Measurements from ENCODE around the gene ETF1.

ETF1 gene

DNA sequence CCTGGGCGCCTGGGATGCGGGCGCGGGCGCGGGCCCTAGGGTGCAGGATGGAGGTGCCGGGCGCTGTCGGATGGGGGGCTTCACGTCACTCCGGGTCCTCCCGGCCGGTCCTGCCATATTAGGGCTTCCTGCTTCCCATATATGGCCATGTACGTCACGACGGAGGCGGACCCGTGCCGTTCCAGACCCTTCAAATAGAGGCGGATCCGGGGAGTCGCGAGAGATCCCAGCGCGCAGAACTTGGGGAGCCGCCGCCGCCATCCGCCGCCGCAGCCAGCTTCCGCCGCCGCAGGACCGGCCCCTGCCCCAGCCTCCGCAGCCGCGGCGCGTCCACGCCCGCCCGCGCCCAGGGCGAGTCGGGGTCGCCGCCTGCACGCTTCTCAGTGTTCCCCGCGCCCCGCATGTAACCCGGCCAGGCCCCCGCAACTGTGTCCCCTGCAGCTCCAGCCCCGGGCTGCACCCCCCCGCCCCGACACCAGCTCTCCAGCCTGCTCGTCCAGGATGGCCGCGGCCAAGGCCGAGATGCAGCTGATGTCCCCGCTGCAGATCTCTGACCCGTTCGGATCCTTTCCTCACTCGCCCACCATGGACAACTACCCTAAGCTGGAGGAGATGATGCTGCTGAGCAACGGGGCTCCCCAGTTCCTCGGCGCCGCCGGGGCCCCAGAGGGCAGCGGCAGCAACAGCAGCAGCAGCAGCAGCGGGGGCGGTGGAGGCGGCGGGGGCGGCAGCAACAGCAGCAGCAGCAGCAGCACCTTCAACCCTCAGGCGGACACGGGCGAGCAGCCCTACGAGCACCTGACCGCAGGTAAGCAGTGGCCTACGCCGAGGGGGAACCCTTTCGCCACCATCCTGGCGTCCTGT is 77.5 kb downstream of the ETF1 start, which contains the start of gene EGR1:
Gene EGR1 (plus strand): TSS at position 219 of the 864 bp plus-strand sequence. CDS start 283 bp downstream, at position 502.
- DNase-seq (ENCODE audit: extremely low read depth in 1 of 2, low read depth in 1 of 2) = peak; percentile 85 to 93

DNA sequence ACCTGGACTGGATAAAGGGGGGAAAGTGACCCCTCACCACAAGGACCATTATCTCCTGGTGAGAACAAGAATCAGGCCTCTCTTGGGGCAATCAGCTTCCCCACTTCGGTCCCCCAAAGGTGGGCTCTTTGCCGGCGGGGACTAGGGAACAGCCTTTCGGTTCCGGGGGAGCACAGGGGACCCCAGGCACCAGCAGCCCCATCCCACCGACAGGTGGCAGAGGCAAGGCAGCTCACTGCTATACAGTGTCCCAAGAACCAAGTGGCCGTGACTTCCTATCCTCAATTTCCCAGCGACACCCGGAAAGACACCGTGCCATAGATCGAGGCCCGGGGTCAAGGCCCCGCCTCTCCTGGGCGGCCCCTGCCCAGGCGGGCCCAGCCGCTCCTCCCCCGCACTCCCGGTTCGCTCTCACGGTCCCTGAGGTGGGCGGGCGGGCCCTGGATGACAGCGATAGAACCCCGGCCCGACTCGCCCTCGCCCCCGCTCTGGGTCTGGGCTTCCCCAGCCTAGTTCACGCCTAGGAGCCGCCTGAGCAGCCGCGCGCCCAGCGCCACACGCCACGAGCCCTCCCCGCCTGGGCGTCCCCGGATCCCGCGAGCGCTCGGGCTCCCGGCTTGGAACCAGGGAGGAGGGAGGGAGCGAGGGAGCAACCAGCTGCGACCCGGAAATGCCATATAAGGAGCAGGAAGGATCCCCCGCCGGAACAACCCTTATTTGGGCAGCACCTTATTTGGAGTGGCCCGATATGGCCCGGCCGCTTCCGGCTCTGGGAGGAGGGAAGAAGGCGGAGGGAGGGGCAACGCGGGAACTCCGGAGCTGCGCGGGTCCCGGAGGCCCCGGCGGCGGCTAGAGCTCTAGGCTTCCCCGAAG is 78.4 kb downstream of the ETF1 start:
- DNase-seq (ENCODE audit: extremely low read depth in 1 of 2, low read depth in 1 of 2) = peak; percentile 87 to 94

DNA sequence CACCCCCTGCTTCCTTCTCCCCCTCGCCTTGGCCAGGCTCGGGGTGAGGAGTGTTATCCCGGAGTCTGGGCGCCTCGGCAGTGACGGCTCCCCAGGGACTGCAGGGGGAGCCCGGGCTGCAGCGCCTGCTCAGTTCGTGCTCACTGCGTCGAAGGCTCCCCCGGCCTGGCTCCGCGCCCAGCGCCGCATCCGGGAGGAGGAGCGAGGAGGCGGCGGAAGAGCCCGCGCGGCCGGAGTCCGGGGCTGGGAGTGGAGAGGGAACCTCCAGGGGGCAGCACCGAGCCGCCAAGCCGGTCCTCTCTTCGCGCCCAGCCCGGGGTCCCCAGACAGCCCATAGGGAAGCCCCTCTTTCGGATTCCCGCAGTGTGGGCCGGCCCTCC is 79.0 kb downstream of the ETF1 start:
- peak; percentile 79 to 87 for DNase-seq (ENCODE audit: extremely low read depth in 1 of 2, low read depth in 1 of 2)

DNA sequence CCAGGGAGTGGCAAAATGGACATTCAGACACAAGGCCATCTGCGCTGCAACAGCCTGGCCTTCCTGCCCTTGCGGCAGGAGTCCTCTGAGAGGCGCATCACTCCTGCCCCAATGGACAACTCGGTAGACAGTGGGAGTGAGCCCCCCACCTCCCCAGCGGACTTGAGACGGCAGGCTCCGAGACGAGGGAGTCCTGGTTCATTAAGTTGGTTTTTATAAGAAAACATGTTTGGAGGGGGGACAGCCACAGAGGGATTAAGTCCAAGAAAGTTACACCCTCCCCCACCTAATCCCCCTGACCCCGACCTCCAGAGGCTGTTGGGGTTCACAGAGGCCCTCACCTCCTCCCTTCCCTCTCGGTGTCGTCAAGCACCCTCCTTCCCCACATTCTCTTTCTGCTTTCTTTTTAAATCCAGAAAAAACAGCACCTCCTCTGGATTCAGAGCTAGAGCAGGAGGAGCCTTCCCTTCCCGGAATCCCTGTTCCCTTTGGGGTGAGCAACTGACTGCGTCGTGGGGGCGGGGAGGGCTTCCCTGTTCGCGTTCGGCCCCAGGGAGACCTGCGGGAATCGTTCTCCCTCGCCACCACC is 79.5 kb downstream of the ETF1 start:
- DNase-seq (ENCODE audit: extremely low read depth in 1 of 2, low read depth in 1 of 2) = no peak

DNA sequence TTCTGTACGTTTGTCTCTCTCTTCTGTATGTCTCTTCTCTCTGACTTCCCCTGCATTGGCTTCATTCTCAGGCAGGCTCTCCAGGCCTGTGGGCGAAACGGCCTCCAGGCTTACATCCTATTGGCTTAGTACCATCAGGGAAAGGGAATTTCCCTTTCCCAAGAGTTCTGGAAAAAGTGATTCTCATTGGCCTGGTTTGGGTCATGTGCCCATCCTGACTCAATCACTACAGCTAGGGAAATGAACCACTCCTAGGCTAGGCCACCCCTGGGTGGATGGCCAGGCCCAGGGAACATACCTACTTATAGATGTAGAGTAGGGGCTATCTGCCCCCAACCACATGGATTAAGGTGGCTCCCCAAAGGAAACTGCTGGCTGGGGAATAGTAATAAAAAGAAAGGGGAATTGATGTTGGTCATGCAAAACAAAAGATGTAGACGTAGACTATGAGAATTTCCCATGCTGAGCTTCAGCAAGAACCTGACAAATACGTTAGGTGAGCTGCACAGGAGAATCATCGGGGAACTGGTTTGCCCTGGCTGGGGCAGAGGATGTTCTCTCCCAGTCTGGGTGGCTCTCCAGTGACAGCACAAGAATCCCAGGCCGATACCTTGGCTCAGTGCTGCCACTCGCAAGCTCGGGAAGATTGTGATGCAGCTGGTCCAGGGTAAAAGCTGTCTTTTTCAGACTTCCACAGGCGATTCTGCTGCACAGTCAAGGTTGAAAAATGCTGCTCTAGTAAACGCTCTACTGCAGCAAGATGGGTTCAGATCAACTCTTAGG is 81.5 kb downstream of the ETF1 start:
- DNase-seq (ENCODE audit: extremely low read depth in 1 of 2, low read depth in 1 of 2) = no peak

DNA sequence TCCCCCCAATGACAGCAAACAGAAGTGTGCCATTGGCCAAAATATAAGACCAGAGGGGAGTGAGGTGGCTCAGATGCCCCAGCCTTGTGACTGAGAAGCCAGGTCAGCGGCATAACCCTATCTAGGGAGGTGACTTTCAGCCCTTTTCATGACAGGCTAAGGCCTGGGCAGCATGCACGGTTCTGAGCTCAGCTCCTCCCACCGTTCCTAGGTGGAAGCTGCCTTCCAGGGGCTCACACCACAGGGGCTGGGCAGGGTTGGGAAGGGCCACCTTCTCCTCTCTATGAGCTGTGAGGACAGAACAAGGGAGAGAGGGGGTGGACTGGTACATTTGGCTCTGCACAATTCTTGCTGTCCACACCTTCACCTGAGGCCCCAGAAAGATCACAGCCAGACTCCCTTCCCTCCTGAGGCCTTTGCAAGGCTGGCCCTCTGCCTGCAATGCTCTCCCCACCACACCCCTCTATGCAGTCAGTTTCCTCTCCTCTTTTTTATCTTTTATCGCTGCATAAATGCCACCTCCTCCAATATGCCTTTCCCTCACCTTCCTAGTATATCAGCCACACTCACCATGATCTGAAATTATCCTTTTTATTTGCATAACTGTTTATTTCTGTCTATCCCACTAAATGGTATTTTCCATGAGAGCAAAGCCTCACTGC is 82.9 kb downstream of the ETF1 start:
- no peak for DNase-seq (ENCODE audit: extremely low read depth in 1 of 2, low read depth in 1 of 2)

DNA sequence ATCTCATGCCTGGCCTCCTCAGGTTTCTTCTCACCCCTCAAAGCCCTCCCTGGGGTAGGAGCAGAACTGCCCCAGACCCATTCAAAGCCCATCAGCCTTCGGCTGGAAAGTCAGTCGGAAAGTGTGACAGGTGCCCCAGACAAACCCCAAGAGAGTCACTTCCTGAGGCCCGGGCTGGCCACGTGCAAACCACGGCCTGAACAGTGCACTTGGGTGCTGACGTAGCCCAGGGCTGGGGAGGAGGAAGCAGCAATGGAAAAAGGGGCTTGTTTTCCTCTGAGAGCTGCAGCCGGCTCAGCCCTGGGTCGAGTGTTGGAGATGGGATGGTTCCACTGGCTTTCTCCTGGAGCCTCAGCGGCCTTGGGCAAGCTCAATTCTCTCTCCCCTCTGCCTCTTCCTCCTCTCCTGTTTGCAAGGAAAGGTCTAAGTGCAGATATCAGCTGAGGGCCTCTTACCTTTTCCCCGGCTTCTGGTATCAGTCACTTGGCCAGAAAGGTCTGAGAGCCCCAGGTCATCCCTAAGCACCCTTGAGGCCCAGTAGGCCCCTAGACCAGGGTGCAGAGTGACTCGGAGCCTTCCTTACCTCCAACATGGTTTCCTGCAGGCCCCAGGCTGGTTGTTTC is 83.6 kb downstream of the ETF1 start:
- peak; percentile 76 to 90 for DNase-seq (ENCODE audit: extremely low read depth in 1 of 2, low read depth in 1 of 2)

DNA sequence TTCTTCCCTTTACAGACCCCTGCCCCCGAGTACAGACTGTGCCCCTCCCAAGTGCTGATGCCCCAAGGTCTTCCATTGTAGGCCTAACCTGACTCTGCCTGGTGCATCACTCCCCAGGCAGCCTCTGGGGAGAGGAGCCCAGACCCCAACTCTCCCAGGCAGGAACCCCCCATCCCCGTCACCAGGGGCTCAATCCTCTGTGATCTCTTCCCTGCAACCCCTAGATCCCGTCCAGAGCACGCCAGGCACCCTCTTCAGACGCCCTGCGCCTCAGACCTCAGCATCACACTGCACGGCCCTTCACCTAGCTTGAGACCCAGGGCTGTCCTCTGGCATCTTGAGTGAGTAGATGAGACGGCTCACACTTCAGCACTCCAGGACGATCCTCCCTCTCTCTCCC is 84.2 kb downstream of the ETF1 start:
- DNase-seq (ENCODE audit: extremely low read depth in 1 of 2, low read depth in 1 of 2) = no peak

DNA sequence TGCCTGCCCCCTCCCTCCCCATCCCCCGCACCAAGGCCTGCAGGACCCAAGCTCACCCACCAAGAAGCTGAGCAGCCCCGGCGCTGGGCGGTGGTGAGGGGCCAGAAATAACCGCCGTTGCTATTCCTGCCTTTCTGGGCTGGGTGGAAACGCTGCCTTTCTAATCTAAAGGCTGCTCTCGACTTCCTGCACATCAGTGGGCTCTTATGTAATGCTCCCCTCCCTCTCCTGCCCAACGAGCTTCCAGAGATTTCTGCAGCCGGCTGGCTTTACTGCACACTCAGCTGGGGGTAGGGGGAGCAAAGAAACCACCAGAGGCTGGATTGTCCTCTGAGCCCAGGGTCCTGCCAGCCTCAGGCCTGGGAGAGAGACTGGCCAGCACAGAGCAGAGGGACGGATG is 84.7 kb downstream of the ETF1 start:
- DNase-seq (ENCODE audit: extremely low read depth in 1 of 2, low read depth in 1 of 2) = no peak

DNA sequence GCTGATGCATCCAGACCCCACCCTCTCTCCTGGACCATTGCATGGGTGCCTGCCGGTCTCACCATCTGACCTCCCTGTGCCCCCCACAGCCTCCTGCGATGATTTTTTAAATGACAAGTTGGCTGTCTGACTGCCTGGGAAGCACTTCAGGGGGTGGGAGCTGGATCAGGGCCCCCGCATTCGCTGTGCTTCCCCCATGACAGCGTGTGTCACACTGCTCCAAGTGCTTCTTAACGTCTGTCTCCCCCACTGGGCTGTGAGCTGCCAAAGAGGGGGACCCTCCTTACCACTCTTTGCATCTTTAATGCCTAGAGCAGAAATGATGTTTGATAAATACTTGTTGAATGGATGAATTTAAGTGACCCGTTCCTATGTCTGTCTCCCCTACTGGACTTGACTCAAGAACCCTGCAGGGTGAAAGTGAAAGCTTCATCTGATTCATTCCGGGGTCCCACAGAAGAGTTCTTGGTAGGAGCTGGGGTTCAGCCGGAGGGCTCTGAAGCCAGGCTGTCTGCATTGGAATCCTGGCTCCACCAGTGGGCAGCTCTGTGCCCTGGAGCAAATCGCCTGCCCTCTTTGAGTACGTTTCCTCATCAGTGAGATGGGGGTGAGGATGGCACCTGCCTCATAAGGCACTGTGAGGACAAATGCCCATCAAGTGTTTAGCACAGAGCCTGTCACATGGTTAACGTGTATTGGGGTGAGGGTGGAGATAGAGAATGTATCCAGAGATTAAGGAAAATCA is 85.3 kb downstream of the ETF1 start:
- no peak for DNase-seq (ENCODE audit: extremely low read depth in 1 of 2, low read depth in 1 of 2)
